ENCODE results near the gene MAGEF1.

MAGEF1 gene

GRCh38 chr3:184670091-184670602 lies 41.7 kb downstream of the MAGEF1 start:
- no peak overlapping the region for H3K27ac ChIP-seq
- TF ChIP-seq, protein P1, sequence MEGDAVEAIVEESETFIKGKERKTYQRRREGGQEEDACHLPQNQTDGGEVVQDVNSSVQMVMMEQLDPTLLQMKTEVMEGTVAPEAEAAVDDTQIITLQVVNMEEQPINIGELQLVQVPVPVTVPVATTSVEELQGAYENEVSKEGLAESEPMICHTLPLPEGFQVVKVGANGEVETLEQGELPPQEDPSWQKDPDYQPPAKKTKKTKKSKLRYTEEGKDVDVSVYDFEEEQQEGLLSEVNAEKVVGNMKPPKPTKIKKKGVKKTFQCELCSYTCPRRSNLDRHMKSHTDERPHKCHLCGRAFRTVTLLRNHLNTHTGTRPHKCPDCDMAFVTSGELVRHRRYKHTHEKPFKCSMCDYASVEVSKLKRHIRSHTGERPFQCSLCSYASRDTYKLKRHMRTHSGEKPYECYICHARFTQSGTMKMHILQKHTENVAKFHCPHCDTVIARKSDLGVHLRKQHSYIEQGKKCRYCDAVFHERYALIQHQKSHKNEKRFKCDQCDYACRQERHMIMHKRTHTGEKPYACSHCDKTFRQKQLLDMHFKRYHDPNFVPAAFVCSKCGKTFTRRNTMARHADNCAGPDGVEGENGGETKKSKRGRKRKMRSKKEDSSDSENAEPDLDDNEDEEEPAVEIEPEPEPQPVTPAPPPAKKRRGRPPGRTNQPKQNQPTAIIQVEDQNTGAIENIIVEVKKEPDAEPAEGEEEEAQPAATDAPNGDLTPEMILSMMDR (conservative IDR thresholded peaks at IDR 0.05; ENCODE audit: low read depth) = no peak
- no peak for DNase-seq (ENCODE audit: low spot score)
- ChIA-PET POLR2A (ENCODE audit: low non-redundant PET) (no interaction called here), CTCF (interaction anchor here (0.6 to 0.7 kb wide), 2 partner anchors 12 to 1272 kb away, joined by 3 to 4 read pairs; no protein-coding TSS in a partner anchor)

- TF ChIP-seq, protein P1 (conservative IDR thresholded peaks at IDR 0.05; ENCODE audit: low read depth) = no peak
- no peak for DNase-seq (ENCODE audit: low spot score)
- ChIA-PET POLR2A (ENCODE audit: low non-redundant PET) (no interaction called here), CTCF (interaction anchor here (0.7 kb wide), 1 partner anchor 1272 kb away, joined by 3 read pairs; no protein-coding TSS in a partner anchor)
- no peak overlapping the region for H3K27ac ChIP-seq
These were observed 42.3 kb downstream of the MAGEF1 start for GRCh38 chr3:184669578-184669977.

- TF ChIP-seq, protein P1 (conservative IDR thresholded peaks at IDR 0.05; ENCODE audit: low read depth) = no peak
- ChIA-PET POLR2A (ENCODE audit: low non-redundant PET) (no interaction called here), CTCF (no interaction called here)
- no peak overlapping the region for H3K27ac ChIP-seq
- no peak for DNase-seq (ENCODE audit: low spot score)
These were observed 45.4 kb downstream of the MAGEF1 start for GRCh38 chr3:184666442-184666841.

DNA sequence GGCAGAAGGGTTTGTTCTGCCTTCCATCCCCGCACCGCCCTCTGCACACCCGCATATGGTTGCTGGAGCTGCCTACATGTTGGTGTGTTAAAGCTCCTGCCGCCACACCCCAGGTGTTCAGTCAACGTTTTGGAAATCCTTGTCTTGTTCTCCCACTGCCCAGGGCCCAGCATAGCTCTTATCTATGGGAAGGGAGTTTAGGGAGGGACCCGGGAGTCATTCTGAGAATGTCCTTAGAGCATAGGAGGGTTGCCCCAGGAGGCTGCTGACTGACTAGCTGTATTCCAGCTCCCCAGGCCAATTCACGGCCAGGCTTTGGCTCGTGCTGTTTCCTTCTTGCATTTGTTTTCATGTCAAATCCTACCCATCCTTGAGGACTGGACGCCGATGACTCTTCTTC lies 46.8 kb downstream of the MAGEF1 start:
- CTCF ChIA-PET = interaction anchor here (0.5 kb wide), 1 partner anchor 1282 kb away, joined by 3 read pairs; no protein-coding TSS in a partner anchor
- POLR2A ChIA-PET (ENCODE audit: low non-redundant PET) = no interaction called here
- DNase-seq (ENCODE audit: low spot score) = no peak
- H3K27ac ChIP-seq = no peak overlapping the region
- TF ChIP-seq, protein P1 (conservative IDR thresholded peaks at IDR 0.05; ENCODE audit: low read depth) = no peak

GRCh38 chr3:184663756-184664155 lies 48.1 kb downstream of the MAGEF1 start:
- DNase-seq (ENCODE audit: low spot score) = no peak

GRCh38 chr3:184663356-184663755 lies 48.5 kb downstream of the MAGEF1 start:
- ChIA-PET POLR2A (ENCODE audit: low non-redundant PET) (no interaction called here), CTCF (no interaction called here)
- no peak for DNase-seq (ENCODE audit: low spot score)
- H3K27ac ChIP-seq = no peak overlapping the region
- TF ChIP-seq, protein P1 (conservative IDR thresholded peaks at IDR 0.05; ENCODE audit: low read depth) = no peak

More at GRCh38 chr3:184663756-184664155, 48.1 kb downstream of the MAGEF1 start:
- ChIA-PET POLR2A (ENCODE audit: low non-redundant PET) (no interaction called here), CTCF (no interaction called here)
- TF ChIP-seq, protein P1 (conservative IDR thresholded peaks at IDR 0.05; ENCODE audit: low read depth) = no peak
- H3K27ac ChIP-seq = no peak overlapping the region
